ENCODE results near the gene ALG1. TPM values are rescaled to one million over a fixed set of nuclear protein-coding genes. Genes with fewer than 3 reads are reported as not detected.

ALG1 gene, protein sequence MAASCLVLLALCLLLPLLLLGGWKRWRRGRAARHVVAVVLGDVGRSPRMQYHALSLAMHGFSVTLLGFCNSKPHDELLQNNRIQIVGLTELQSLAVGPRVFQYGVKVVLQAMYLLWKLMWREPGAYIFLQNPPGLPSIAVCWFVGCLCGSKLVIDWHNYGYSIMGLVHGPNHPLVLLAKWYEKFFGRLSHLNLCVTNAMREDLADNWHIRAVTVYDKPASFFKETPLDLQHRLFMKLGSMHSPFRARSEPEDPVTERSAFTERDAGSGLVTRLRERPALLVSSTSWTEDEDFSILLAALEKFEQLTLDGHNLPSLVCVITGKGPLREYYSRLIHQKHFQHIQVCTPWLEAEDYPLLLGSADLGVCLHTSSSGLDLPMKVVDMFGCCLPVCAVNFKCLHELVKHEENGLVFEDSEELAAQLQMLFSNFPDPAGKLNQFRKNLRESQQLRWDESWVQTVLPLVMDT
- 10 to 100 TPM; 27.3 to 47.1 (median 43.0) TPM for total RNA-seq

DNA sequence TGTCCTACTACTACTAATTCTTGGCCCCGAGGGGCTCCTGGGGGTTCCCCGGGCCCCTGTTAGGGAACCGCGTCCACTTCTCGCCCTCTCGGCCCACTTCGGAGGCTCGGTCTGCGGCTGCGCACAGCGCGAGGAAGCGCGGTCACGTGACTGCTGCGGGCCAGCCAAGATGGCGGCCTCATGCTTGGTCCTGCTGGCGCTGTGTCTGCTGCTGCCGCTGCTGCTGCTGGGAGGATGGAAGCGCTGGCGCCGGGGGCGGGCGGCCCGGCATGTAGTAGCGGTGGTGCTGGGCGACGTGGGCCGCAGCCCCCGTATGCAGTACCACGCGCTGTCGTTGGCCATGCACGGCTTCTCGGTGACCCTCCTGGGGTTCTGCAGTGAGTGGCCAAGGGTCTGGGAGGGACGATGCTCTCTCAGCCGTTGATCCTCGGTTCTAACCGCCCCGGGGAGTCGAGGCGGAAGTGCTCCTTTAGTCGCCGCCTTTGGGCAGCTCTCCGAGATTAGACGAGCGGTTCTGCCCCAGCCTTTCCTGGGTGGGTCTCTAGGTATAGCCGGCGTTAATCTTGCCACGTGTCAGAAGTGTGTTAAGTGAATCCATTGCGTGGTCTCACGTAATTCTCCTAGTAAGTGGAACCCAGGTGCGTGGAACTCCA, at the start of gene ALG1:
Gene ALG1, plus strand, starts transcription at position 163 of the 653 bp plus-strand sequence. Its CDS starts 7 bp downstream, at position 170.
- peaks cover 4 to 16% of the 10 kb centered on the region in 2 donors for H3K4me1 ChIP-seq
- no peaks in the 10 kb centered on the region for H3K9me3 ChIP-seq
- peak within 1 kb of the TSS; percentile 37 to 84 (median 67) for H3K4me3 ChIP-seq (replicated peaks in 1 of 3)
- TF ChIP-seq, protein P1, sequence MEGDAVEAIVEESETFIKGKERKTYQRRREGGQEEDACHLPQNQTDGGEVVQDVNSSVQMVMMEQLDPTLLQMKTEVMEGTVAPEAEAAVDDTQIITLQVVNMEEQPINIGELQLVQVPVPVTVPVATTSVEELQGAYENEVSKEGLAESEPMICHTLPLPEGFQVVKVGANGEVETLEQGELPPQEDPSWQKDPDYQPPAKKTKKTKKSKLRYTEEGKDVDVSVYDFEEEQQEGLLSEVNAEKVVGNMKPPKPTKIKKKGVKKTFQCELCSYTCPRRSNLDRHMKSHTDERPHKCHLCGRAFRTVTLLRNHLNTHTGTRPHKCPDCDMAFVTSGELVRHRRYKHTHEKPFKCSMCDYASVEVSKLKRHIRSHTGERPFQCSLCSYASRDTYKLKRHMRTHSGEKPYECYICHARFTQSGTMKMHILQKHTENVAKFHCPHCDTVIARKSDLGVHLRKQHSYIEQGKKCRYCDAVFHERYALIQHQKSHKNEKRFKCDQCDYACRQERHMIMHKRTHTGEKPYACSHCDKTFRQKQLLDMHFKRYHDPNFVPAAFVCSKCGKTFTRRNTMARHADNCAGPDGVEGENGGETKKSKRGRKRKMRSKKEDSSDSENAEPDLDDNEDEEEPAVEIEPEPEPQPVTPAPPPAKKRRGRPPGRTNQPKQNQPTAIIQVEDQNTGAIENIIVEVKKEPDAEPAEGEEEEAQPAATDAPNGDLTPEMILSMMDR (IDR thresholded peaks at IDR 0.05), result peak in 1 of 6 experiments; percentile 23
- peak in 1 of 2 donors; percentile 81 for TF ChIP-seq POLR2A (IDR thresholded peaks at IDR 0.05)
- peaks cover 8 to 9% of the 10 kb centered on the region in 2 donors for H3K36me3 ChIP-seq
- DNase-seq, result peak; percentile 91
- peak within 1 kb of the TSS; percentile 34 to 75 (median 72) for H3K27ac ChIP-seq
- 0 to 2% methylated on average over 8 to 25 of the region's 53 CpGs for WGBS, 2 donors
- intact Hi-C loops (cut with DNase I), result no loop called here
- H3K27me3 ChIP-seq, result no peaks in the 10 kb centered on the region

DNA sequence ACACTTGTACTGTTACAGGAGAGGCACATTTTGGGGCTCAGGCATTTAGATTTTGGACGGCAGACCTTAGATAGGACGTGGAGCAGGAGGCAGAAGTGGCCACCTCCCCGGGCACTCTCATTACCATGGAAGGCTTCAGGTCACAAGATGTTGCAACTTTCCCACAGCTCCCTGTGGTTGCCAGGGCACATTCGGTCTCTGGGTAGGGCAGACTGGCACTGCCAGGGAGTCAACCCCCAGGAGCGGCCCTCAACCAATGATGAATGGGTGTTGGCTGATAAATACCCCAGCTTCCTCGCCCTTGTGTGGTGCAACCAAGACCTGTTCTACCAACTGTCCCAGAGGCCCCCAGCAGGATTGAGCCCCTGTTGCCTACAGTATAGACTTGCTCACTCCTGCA, 49.1 kb upstream of the ALG1 start:
- no peaks in the 10 kb centered on the region for H3K9me3 ChIP-seq
- H3K27me3 ChIP-seq, result no peaks in the 10 kb centered on the region
- no peak overlapping the region for H3K4me3 ChIP-seq (replicated peaks in 1 of 3)
- no peaks in the 10 kb centered on the region for H3K4me1 ChIP-seq
- DNase-seq, result no peak
- no peak overlapping the region for H3K27ac ChIP-seq
- WGBS, 2 donors, result 90% methylated on average over 6 of the region's 6 CpGs
- intact Hi-C loops (cut with DNase I), result no loop called here
- no peak for TF ChIP-seq POLR2A (IDR thresholded peaks at IDR 0.05)
- TF ChIP-seq, protein P1 (IDR thresholded peaks at IDR 0.05), result no peak
- no peaks in the 10 kb centered on the region for H3K36me3 ChIP-seq

DNA sequence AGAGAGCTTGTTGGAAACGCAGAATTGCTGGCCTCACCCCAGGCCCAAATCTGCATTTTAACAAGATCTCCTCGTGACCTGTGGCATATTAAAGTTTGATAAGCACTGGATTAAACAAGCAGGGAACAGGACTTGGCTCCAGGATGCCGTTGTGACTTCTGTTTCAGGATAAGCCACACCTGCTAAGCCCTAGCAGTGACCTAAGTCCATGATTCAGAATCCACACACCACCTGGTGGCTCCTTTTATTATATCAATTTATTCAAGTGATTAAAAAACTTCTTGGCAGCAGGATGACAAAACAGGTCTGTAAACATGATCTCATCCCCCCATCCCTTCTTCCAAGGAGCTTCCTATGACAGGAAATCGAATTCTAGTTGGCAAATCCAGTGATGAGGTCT, 47.0 kb upstream of the ALG1 start:
- DNase-seq, result peak; percentile 6 to 38
- TF ChIP-seq POLR2A (IDR thresholded peaks at IDR 0.05), result no peak
- TF ChIP-seq, protein P1 (IDR thresholded peaks at IDR 0.05), result peak in 2 of 6 experiments; percentile 14 to 19
- H3K36me3 ChIP-seq, result no peaks in the 10 kb centered on the region
- H3K4me1 ChIP-seq, result no peaks in the 10 kb centered on the region
- intact Hi-C loops (cut with DNase I), result no loop called here
- H3K4me3 ChIP-seq (replicated peaks in 1 of 3), result no peak overlapping the region
- no peaks in the 10 kb centered on the region for H3K27me3 ChIP-seq
- H3K9me3 ChIP-seq, result no peaks in the 10 kb centered on the region
- H3K27ac ChIP-seq, result no peak overlapping the region
- WGBS, 2 donors, result 49 to 59% methylated on average over 4 of the region's 4 CpGs

DNA sequence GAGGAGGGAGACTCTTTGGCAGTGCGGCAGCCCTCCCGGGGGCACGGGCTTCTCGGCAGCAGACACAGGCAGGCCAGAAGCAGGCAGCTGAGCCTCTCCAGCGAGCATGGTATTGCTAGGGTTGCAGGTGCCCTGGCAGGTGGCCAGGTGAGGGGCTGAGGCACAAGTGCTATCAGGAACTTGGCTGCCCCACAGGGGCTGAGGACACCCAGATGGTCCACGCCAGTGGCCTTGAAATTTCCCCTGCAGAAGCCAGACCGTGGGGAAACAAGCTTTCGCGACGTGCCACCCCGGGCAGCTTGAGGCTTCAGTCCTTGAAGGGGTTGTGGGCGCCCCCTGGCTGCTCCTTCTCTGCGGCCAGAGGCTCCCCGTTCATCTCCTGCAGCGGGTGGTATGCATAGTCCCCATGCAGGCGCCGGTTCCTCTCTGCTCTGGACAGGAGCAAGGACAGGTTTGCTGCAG, 46.4 kb upstream of the ALG1 start:
- TF ChIP-seq, protein P1 (IDR thresholded peaks at IDR 0.05), result no peak
- no peak for TF ChIP-seq POLR2A (IDR thresholded peaks at IDR 0.05)
- 29% methylated on average over 9 of the region's 17 CpGs; no CpG with 5 or more reads in 1 of the 2 donors for WGBS, 2 donors
- H3K9me3 ChIP-seq, result no peaks in the 10 kb centered on the region
- H3K27me3 ChIP-seq, result no peaks in the 10 kb centered on the region
- no peak overlapping the region for H3K4me3 ChIP-seq (replicated peaks in 1 of 3)
- intact Hi-C loops (cut with DNase I), result no loop called here
- DNase-seq, result peak in 1 of 2 donors; percentile 10
- H3K27ac ChIP-seq, result no peak overlapping the region
- H3K36me3 ChIP-seq, result no peaks in the 10 kb centered on the region
- no peaks in the 10 kb centered on the region for H3K4me1 ChIP-seq

Data from thyroid gland (tissue), 4 donors.